GM13976 (cell line): Measurements from ENCODE around the gene RYR3.

ENCODE experiments used
- DNase-seq: peaks from one replicate; pipeline ENCODE4 v3.0.0; 2012; ENCODE audit warnings: low spot score
- in situ Hi-C: fragments of 300-500 bp; cut with MboI; formaldehyde crosslinking; loops from one replicate; pipeline ENCODE4 v1.12.0; 2022; ENCODE audit warnings: low sequenced_read_pairs, mixed read lengths, inconsistent platforms; ENCODE audit not compliant: unreplicated experiment
- TF ChIP-seq, protein P1 (sequence below): IDR thresholded peaks from 2 replicates; pipeline ENCODE4 v1.5.1; 2012; ENCODE audit warnings: borderline replicate concordance, mild to moderate bottlenecking; ENCODE audit not compliant: insufficient read depth; ENCODE audit errors: extremely low read depth, missing control alignments, control extremely low read depth

The RYR3 gene

GRCh38 chr15:33601461-33601860, 290.7 kb downstream of the RYR3 start:
- no peak for DNase-seq
- in situ Hi-C loops, result no loop called here
- TF ChIP-seq, protein P1, sequence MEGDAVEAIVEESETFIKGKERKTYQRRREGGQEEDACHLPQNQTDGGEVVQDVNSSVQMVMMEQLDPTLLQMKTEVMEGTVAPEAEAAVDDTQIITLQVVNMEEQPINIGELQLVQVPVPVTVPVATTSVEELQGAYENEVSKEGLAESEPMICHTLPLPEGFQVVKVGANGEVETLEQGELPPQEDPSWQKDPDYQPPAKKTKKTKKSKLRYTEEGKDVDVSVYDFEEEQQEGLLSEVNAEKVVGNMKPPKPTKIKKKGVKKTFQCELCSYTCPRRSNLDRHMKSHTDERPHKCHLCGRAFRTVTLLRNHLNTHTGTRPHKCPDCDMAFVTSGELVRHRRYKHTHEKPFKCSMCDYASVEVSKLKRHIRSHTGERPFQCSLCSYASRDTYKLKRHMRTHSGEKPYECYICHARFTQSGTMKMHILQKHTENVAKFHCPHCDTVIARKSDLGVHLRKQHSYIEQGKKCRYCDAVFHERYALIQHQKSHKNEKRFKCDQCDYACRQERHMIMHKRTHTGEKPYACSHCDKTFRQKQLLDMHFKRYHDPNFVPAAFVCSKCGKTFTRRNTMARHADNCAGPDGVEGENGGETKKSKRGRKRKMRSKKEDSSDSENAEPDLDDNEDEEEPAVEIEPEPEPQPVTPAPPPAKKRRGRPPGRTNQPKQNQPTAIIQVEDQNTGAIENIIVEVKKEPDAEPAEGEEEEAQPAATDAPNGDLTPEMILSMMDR, result no peak

DNA sequence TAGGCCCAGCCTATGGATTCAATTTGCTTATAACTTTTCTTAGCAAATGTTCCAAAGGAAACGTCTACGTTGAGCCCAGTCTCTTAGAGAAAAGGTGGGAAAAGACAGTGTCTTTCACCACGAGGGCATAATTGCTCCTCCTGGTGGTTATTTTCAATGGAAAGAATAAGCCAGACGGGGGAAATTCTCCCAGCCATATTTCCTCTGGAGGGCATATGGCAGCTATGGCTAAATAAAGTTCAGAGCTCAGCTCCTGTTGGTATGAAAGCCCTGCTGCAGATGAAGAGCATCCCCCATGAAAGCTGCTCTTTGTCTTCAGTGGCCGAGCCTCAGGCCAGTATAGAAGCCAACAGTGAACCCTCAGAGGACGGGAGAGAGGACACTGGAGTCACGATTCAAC, 297.9 kb downstream of the RYR3 start:
- no peak for DNase-seq
- TF ChIP-seq, protein P1, result no peak
- in situ Hi-C loops, result no loop called here

DNA sequence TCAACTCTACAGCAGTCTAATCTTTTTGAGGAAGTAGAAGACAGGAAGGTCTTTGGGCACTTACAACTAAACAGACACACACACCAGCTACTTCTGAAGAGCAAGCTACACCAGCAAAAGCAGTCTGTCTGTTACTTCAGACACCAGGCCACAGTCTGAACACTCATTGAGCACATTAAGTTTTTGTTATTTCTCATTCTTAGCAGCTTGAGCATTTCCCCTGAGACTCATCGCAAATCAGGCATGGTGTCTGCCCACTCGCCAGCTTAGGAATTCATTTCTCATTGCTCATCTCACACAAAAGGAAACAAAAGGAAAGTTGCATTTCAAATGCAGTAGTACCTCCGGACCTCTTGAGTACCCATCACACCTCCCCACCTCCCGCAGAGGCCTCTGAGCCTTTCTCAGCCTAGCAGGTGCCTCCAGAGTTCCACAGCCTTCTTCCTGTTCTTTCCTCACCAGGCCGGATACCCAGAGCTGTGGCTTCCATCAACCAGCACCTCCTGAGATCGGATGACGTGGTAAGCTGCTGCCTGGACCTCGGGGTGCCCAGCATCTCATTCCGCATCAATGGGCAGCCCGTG, 302.0 kb downstream of the RYR3 start:
- TF ChIP-seq, protein P1, result no peak
- DNase-seq, result no peak

DNA sequence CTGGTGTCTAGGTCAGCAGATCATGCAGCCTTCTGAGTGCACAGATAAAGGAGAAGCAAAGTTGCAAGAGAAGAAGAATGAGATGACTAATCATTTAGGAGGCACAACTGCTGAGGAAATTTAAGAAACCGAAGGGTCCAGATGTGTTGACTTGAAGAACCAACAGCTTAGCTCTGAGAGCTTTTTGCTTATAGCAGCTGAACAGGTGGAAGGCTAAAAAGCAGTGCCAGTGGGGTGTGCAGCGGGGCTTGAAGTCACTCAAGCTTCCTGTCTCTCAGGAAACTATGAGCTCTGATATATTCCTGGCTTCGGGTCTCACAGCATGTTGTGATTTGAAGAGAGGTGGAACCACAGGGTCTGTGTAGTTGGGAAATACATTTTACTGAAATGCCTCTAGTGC, 305.7 kb downstream of the RYR3 start:
- no peak for DNase-seq
- in situ Hi-C loops, result no loop called here
- TF ChIP-seq, protein P1, result no peak

More for the DNA sequence above, 302.0 kb downstream of the RYR3 start:
- in situ Hi-C loops, result no loop called here

- TF ChIP-seq, protein P1, result no peak
- no peak for DNase-seq
- in situ Hi-C loops, result no loop called here
Measured at GRCh38 chr15:33618350-33618749, 307.6 kb downstream of the RYR3 start.

GRCh38 chr15:33621141-33621540, 310.4 kb downstream of the RYR3 start:
- TF ChIP-seq, protein P1, result no peak
- DNase-seq, result no peak
- in situ Hi-C loops, result no loop called here
